ENCODE data around the gene ELOVL6. TPM values are rescaled to one million over a fixed set of nuclear protein-coding genes. Genes with fewer than 3 reads are reported as not detected.

ELOVL6 gene
- polyA plus RNA-seq, 2 donors: 17.3 to 17.7 TPM

DNA sequence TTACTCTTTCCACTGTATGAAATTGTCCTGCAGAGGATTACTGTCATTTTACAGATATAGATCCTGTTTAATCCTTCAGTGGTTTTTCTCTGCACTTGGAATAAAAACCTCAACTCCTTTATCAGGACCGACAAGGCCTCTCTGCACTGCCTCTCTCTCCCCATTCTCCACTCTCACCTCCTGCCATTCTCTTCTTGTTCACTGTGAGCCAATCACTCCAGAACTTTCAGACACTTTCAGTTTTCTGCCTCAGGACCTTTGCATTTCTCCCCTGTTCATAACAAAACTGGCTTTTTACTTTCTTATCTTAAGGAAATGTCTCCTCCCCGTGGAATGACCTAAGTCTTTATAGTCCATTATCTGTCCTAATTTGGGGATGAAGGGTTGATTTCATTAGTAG, 137.3 kb downstream of the ELOVL6 start:
- Histone ChIP-seq H3K27me3 (ENCODE audit: control insufficient read depth in 1 of 2, insufficient read depth in 2 of 2, low read length in 2 of 2) (no peaks in the 10 kb centered on the region), H3K4me1 (ENCODE audit: control insufficient read depth in 2 of 2, insufficient read depth in 2 of 2, low read length in 1 of 2) (peaks cover 0 to 2% of the 10 kb centered on the region in 2 donors), H3K4me3 (ENCODE audit: low read depth in 1 of 2, low read length in 2 of 2) (no peak overlapping the region), H3K27ac (ENCODE audit: low read depth in 2 of 2, low read length in 1 of 2) (no peak overlapping the region), H3K9me3 (ENCODE audit: control insufficient read depth in 2 of 2, insufficient read depth in 1 of 2, low read depth in 1 of 2, low read length in 1 of 2) (no peaks in the 10 kb centered on the region), H3K36me3 (ENCODE audit: control insufficient read depth in 2 of 2, insufficient read depth in 2 of 2, low read length in 1 of 2) (no peaks in the 10 kb centered on the region)
- 69 to 85% methylated on average over 2 of the region's 2 CpGs for WGBS, 2 donors

DNA sequence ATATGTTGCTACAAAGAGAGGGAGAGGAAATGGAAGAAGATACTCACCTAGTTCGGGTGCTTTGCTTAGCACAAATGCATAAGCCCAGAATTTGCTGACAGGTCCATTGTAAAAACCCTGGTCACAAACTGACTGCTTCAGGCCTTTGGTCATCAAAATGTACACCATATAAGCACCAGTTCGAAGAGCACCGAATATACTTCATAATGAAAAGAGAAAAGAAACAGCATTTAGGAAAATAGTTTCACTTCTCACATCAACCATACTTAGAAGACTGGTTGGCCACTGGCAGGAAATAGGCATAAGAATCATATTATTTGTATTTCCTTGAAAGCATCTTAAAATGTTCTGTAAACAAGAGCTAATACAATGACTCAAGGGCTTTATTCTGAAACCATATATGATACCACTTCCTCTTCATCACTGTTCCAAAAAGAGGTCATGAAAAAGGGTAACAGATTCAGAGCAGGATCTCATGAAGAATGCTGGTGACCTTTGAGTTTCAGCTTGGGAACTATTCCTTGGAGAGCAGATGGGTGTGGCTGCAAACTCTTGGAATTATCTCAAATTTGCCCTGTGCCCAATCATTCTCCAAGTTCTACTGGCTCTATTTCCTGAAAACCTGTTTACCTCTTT, 138.7 kb downstream of the ELOVL6 start:
- Histone ChIP-seq H3K27ac (ENCODE audit: low read depth in 2 of 2, low read length in 1 of 2) (peak overlapping the region; percentile 73 to 75), H3K4me1 (ENCODE audit: control insufficient read depth in 2 of 2, insufficient read depth in 2 of 2, low read length in 1 of 2) (peaks cover 0 to 2% of the 10 kb centered on the region in 2 donors), H3K36me3 (ENCODE audit: control insufficient read depth in 2 of 2, insufficient read depth in 2 of 2, low read length in 1 of 2) (no peaks in the 10 kb centered on the region), H3K4me3 (ENCODE audit: low read depth in 1 of 2, low read length in 2 of 2) (no peak overlapping the region), H3K9me3 (ENCODE audit: control insufficient read depth in 2 of 2, insufficient read depth in 1 of 2, low read depth in 1 of 2, low read length in 1 of 2) (no peaks in the 10 kb centered on the region), H3K27me3 (ENCODE audit: control insufficient read depth in 1 of 2, insufficient read depth in 2 of 2, low read length in 2 of 2) (no peaks in the 10 kb centered on the region)
- WGBS, 2 donors: 70 to 72% methylated on average over 3 of the region's 3 CpGs

- no peak overlapping the region for H3K4me3 ChIP-seq (ENCODE audit: low read depth in 1 of 2, low read length in 2 of 2)
- H3K36me3 ChIP-seq (ENCODE audit: control insufficient read depth in 2 of 2, insufficient read depth in 2 of 2, low read length in 1 of 2): no peaks in the 10 kb centered on the region
- H3K4me1 ChIP-seq (ENCODE audit: control insufficient read depth in 2 of 2, insufficient read depth in 2 of 2, low read length in 1 of 2): peaks cover 0 to 2% of the 10 kb centered on the region in 2 donors
- H3K27ac ChIP-seq (ENCODE audit: low read depth in 2 of 2, low read length in 1 of 2): peak overlapping the region in 1 of 2 donors; percentile 51
- H3K27me3 ChIP-seq (ENCODE audit: control insufficient read depth in 1 of 2, insufficient read depth in 2 of 2, low read length in 2 of 2): no peaks in the 10 kb centered on the region
- no peaks in the 10 kb centered on the region for H3K9me3 ChIP-seq (ENCODE audit: control insufficient read depth in 2 of 2, insufficient read depth in 1 of 2, low read depth in 1 of 2, low read length in 1 of 2)
- 79 to 94% methylated on average over 1 of the region's 1 CpG for WGBS, 2 donors
Observed at GRCh38 chr4:110058677-110059076, 139.7 kb downstream of the ELOVL6 start.

- H3K36me3 ChIP-seq (ENCODE audit: control insufficient read depth in 2 of 2, insufficient read depth in 2 of 2, low read length in 1 of 2): peaks cover 0 to 5% of the 10 kb centered on the region in 2 donors
- peaks cover 0 to 2% of the 10 kb centered on the region in 2 donors for H3K4me1 ChIP-seq (ENCODE audit: control insufficient read depth in 2 of 2, insufficient read depth in 2 of 2, low read length in 1 of 2)
- no peak overlapping the region for H3K4me3 ChIP-seq (ENCODE audit: low read depth in 1 of 2, low read length in 2 of 2)
- 56 to 76% methylated on average over 3 of the region's 3 CpGs for WGBS, 2 donors
- H3K27me3 ChIP-seq (ENCODE audit: control insufficient read depth in 1 of 2, insufficient read depth in 2 of 2, low read length in 2 of 2): no peaks in the 10 kb centered on the region
- H3K9me3 ChIP-seq (ENCODE audit: control insufficient read depth in 2 of 2, insufficient read depth in 1 of 2, low read depth in 1 of 2, low read length in 1 of 2): no peaks in the 10 kb centered on the region
- peak overlapping the region in 1 of 2 donors; percentile 4 for H3K27ac ChIP-seq (ENCODE audit: low read depth in 2 of 2, low read length in 1 of 2)
Observed at GRCh38 chr4:110055158-110055768, 143.2 kb downstream of the ELOVL6 start.

DNA sequence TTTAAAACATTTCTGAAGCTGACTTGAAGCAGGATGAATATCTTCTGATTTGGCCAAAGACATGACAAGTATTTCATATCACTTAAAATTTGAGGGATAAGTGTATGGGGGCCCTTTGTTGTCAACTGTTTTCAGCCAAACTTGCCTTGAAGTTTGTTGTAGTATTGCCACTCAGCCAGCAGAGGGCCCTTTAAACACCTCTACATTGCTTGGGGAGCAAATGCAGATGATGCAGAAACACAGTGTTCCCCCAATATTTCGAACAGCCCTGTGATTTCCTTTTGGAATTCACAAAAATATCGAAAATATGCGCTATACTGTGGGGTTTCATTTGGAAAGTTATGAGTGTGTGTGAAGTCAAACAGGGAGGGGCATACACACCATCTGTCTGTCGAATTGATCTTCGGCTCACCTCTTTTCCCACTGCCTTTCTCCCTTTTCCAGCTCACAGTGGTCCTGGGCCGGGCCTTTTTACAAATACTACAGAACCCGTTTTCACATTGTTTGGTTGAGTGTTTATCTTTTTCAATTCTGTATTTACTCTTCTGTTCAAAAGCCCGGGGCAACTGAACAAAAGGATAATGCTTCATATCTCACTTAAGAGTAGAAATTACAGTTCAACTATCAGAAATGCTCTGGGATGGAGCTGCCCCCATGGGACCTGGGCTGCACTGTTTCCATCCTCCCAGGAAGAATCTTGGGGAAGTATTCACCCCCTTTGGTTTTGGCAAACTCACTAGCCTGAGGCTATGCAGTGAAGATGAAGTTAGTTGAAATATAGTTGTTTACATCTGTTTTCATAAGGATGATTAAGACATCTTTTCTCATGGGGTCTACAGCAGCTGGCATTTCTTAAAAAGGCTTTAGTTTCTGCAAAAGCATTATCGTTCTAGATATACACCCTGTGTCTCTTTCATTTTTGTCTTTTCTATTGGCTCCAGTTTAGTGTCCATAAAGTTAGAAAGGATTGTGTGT, 148.2 kb downstream of the ELOVL6 start:
- H3K27me3 ChIP-seq (ENCODE audit: control insufficient read depth in 1 of 2, insufficient read depth in 2 of 2, low read length in 2 of 2): no peaks in the 10 kb centered on the region

DNA sequence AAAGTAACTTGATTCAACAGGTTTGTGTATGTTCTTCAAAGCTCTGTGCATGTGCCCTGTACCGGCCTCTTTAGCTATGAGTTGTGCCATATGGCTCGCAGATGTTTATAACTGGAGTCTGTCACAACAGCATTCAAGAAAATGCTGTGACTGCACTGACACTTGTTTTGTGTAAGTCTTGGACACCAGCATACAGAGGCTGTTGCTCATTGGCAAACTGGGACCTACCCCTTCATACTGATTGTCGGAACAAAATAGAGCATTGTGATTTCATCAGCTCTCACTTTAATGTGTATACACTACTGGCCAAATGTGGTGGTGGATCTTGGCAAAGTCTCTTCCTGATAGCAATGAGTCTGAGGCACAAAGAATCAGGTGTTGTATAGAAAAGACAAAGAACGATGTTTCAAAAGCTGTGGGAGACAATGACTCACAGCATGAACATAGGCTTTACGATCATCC, 151.8 kb downstream of the ELOVL6 start:
- Histone ChIP-seq H3K36me3 (ENCODE audit: control insufficient read depth in 2 of 2, insufficient read depth in 2 of 2, low read length in 1 of 2) (peaks cover 0 to 5% of the 10 kb centered on the region in 2 donors), H3K4me1 (ENCODE audit: control insufficient read depth in 2 of 2, insufficient read depth in 2 of 2, low read length in 1 of 2) (no peaks in the 10 kb centered on the region), H3K4me3 (ENCODE audit: low read depth in 1 of 2, low read length in 2 of 2) (no peak overlapping the region), H3K9me3 (ENCODE audit: control insufficient read depth in 2 of 2, insufficient read depth in 1 of 2, low read depth in 1 of 2, low read length in 1 of 2) (no peaks in the 10 kb centered on the region), H3K27me3 (ENCODE audit: control insufficient read depth in 1 of 2, insufficient read depth in 2 of 2, low read length in 2 of 2) (no peaks in the 10 kb centered on the region), H3K27ac (ENCODE audit: low read depth in 2 of 2, low read length in 1 of 2) (no peak overlapping the region)
- 81 to 84% methylated on average over 5 of the region's 5 CpGs for WGBS, 2 donors

More for the DNA sequence above, 148.2 kb downstream of the ELOVL6 start:
- H3K4me3 ChIP-seq (ENCODE audit: low read depth in 1 of 2, low read length in 2 of 2): no peak overlapping the region
- H3K9me3 ChIP-seq (ENCODE audit: control insufficient read depth in 2 of 2, insufficient read depth in 1 of 2, low read depth in 1 of 2, low read length in 1 of 2): no peaks in the 10 kb centered on the region
- peaks cover 0 to 5% of the 10 kb centered on the region in 2 donors for H3K36me3 ChIP-seq (ENCODE audit: control insufficient read depth in 2 of 2, insufficient read depth in 2 of 2, low read length in 1 of 2)
- H3K27ac ChIP-seq (ENCODE audit: low read depth in 2 of 2, low read length in 1 of 2): no peak overlapping the region
- 54 to 57% methylated on average over 9 of the region's 9 CpGs for WGBS, 2 donors
- no peaks in the 10 kb centered on the region for H3K4me1 ChIP-seq (ENCODE audit: control insufficient read depth in 2 of 2, insufficient read depth in 2 of 2, low read length in 1 of 2)

- WGBS, 2 donors: 35 to 45% methylated on average over 13 of the region's 13 CpGs
- no peaks in the 10 kb centered on the region for H3K9me3 ChIP-seq (ENCODE audit: control insufficient read depth in 2 of 2, insufficient read depth in 1 of 2, low read depth in 1 of 2, low read length in 1 of 2)
- H3K36me3 ChIP-seq (ENCODE audit: control insufficient read depth in 2 of 2, insufficient read depth in 2 of 2, low read length in 1 of 2): no peaks in the 10 kb centered on the region
- no peak overlapping the region for H3K4me3 ChIP-seq (ENCODE audit: low read depth in 1 of 2, low read length in 2 of 2)
- H3K4me1 ChIP-seq (ENCODE audit: control insufficient read depth in 2 of 2, insufficient read depth in 2 of 2, low read length in 1 of 2): no peaks in the 10 kb centered on the region
- H3K27me3 ChIP-seq (ENCODE audit: control insufficient read depth in 1 of 2, insufficient read depth in 2 of 2, low read length in 2 of 2): no peaks in the 10 kb centered on the region
- no peak overlapping the region for H3K27ac ChIP-seq (ENCODE audit: low read depth in 2 of 2, low read length in 1 of 2)
Observed at GRCh38 chr4:110042545-110043517, 155.6 kb downstream of the ELOVL6 start.

DNA sequence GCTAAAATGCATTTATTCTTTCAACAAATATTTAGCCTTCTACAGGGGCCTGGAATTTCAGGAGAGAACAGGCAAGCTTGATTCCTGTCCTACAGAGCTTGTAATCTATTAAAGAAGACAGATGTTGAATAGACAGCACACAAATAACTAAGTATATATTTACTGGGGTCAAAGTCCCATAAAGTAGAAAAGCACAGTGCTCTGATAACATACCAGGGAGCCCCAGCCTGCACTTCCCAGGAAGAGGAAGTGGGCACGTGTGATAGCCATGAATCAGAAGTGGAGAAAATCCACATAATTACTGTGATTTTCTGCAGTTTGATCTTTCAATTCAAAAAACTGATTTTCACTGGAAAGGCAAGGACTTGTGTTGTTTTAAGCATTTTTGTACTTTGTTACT, 156.7 kb downstream of the ELOVL6 start:
- H3K27ac ChIP-seq (ENCODE audit: low read depth in 2 of 2, low read length in 1 of 2): no peak overlapping the region
- H3K9me3 ChIP-seq (ENCODE audit: control insufficient read depth in 2 of 2, insufficient read depth in 1 of 2, low read depth in 1 of 2, low read length in 1 of 2): no peaks in the 10 kb centered on the region
- no peaks in the 10 kb centered on the region for H3K27me3 ChIP-seq (ENCODE audit: control insufficient read depth in 1 of 2, insufficient read depth in 2 of 2, low read length in 2 of 2)
- no peaks in the 10 kb centered on the region for H3K4me1 ChIP-seq (ENCODE audit: control insufficient read depth in 2 of 2, insufficient read depth in 2 of 2, low read length in 1 of 2)
- 40 to 54% methylated on average over 1 of the region's 1 CpG for WGBS, 2 donors
- H3K4me3 ChIP-seq (ENCODE audit: low read depth in 1 of 2, low read length in 2 of 2): no peak overlapping the region
- no peaks in the 10 kb centered on the region for H3K36me3 ChIP-seq (ENCODE audit: control insufficient read depth in 2 of 2, insufficient read depth in 2 of 2, low read length in 1 of 2)

All from esophagus (tissue), 2 donors.